ENCODE data around the gene SNX7. TPM values are rescaled to one million over a fixed set of nuclear protein-coding genes. Genes with fewer than 3 reads are reported as not detected.

The SNX7 gene
- total RNA-seq, 1 donor from 2014 or later: 140 TPM

DNA sequence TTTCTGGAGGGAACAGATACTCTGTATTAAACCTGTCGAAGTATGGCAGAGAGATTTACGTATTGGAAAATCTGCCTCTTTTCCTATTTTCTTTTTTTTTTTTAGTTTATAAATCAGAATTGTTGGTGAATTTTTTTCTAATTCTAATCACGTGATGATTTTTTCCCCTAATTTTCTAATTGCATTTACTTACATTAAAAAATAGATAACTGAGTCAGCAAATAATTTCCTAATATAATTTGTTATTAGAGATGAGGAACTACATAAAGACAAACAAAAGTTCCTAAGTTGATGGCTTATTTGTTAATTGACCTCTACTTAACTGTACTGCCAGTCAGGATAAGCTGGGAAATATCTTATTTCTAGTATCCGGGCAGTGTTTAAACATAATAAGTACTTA, 34.6 kb downstream of the SNX7 start:
- FAIRE-seq: peak; percentile 17
- no peak for DNase-seq (ENCODE audit: low spot score in 2 of 2)

DNA sequence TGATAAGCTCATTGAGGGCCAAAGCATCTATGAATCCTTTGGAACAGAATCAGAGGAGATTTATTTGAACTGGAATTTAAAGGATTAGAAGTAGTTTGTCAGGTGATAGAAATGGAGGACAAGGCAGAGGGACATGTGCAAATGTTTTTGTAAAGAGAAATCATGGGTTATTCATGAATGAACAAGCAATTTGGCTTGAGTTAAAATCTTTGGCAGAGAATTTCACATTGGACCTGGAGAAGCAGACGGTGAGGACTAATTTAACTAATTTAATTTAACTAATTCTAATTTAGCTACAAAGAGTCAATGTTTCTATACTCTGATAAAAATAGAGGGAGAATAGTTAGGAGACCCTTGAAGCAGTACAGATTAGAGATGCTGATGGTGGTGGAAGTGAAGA, 36.3 kb downstream of the SNX7 start:
- FAIRE-seq (no peak), DNase-seq (ENCODE audit: low spot score in 2 of 2) (no peak)

DNA sequence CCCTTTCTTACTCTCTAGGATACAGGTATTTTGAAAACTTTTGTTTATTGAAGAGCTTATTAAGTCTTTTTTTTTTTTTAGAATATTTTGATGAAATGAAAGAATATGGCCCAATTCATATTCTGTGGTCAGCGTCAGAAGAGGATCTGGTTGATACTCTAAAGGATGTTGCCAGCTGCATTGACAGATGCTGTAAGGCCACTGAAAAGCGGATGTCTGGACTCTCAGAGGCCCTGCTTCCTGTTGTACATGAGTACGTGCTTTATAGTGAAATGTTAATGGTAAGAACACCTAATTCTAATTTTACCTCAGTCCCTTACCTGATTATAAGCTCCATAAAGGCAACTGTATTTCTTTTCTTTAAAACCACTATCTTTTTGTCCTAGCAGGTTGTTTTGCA, 37.1 kb downstream of the SNX7 start:
- FAIRE-seq: no peak
- DNase-seq (ENCODE audit: low spot score in 2 of 2): no peak

DNA sequence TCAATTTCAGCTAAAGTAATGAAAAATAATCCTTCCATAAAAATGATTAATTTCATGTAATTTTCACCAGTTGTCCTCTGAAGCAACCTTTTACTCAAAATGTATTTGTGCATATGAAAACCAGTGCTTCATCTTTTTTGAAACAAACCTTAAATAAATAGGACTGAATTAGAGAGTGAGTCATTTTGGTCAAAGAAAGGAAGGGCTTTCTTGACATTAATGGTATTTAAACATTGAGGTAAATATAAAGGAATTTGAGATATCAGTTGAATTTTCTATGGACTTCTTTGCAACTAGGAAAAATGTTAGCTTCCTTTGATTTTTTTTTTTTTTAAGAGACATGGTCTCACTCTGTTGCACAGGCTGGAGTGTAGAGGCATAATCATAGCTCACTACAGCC, 38.7 kb downstream of the SNX7 start:
- DNase-seq (ENCODE audit: low spot score in 2 of 2): no peak
- FAIRE-seq: no peak

DNA sequence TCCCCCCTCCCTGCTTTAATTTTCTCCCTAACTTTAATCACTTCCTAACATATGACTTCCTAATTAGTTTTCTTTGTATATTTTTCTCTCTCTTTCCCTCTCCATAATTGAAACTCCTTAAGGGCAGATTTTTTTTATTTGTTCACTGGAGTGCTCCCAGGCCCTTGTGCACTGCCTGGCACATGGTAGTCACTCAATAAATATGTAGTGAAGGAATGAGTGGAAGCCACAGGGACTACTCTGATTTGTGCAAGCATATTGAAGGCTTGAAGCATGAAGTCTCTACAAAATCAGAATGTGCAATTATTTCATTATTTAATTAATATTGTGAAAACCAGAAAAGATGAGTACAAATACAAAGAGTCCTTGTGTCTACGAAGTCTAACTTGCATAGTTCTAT, 41.5 kb downstream of the SNX7 start:
- no peak for FAIRE-seq

DNA sequence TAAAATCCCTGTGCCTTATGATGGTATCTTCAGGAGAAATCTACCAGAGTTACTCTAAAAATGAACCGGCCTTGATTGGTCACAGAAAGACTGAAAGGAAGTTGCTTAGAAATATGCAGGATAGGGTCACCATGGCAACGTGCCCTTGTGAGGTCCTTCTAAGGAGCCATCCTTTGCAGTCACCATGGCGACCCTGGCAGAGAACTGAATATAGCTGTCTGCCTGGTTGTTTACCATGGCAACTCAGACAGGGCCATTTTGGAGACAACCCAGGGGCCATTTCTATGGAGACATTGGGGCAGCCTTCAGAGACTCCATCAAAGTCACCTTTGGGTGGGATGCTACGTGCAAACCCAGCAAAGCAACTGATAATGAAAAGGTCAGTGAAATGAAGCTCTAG, 43.0 kb downstream of the SNX7 start:
- FAIRE-seq: no peak

More for the DNA sequence above, 41.5 kb downstream of the SNX7 start:
- DNase-seq (ENCODE audit: low spot score in 2 of 2): no peak

DNA sequence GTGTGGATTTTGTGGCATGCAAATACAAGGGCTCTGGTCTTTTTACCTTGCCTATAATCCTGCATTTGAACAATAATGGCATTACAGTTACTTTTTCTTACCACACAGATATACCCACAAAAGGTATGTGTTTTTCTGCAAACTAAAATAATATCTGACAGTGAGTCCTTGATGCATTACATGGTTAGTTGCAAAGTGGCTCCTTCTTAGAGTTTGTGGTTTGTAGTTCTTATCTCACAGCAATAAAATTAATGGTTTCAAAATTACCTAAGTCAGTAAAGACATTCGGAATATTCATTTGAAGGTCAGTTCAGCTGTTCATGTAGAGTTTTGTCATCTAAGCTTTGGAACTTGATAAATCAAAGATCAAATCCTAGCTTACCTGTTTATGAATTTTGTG, 43.5 kb downstream of the SNX7 start:
- DNase-seq (ENCODE audit: low spot score in 2 of 2): no peak
- FAIRE-seq: no peak

More for the DNA sequence above, 43.0 kb downstream of the SNX7 start:
- no peak for DNase-seq (ENCODE audit: low spot score in 2 of 2)

DNA sequence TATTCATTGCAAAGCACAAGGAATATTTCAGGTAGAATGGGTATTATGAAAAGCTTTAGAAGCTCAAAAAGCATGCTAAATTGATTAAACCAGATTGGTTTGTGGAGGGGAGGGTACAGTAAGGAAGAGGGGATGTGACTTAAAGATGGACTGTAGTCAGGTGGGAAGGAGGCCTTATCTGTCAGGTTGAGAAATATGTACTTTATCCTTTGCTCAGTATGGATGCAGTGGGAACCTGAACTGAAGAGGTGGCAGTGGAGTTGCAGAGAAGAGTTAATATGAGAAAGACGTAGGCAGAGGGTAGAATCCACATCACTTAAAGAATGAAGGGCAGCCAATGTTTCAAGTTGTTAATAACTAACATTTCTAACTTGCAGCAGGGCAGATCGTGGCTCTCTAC, 44.1 kb downstream of the SNX7 start:
- DNase-seq (ENCODE audit: low spot score in 2 of 2): no peak
- no peak for FAIRE-seq

DNA sequence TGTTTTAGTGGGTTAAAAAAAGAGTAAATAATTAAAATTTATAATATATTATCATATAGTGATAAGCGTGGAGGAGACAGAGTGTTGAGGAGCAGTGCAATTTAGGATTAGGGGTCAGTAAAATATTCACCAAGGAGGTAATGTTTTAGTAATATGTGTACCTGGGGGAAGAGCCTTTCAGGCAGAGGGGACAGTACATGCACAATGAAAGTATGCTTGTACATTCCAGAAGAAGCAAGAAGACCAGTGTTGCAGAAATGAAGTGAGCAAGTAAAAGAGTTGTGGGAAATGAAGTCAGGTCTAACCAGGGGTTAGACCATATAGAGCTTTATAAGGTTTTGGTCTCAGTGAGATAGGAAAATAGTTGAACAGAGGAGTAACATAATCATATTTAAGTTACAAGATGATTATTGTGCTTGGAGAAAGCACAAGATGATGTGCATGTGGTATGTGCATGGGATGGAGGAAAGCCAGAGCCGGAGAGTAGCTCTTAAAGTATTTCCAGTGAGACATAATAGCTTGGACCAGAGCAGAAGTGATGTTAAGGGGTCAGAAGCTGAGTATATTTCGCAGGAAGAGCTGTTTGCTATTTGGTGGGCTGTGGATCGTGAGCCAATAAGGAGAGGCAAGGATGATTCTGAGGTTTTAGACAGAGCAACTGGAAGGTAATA, 44.8 kb downstream of the SNX7 start:
- no peak for FAIRE-seq
- DNase-seq (ENCODE audit: low spot score in 2 of 2): no peak

DNA sequence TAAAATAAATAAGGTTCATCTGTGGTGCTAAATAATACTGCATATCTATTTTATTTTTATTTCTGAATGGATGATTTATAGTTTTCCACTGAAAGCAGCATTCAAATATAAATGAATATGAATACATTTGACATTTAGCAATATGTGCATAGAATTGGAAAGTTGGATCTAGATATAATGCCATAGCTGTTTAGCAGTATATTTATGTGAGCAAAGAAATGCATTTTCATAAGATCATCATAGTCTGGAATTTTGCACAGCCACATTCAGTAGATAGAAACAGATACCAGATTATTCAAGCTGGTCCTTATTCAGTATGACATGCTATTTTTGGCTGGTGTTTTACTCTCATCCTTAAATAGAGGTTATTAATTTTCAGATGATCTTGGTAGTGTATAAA, 46.0 kb downstream of the SNX7 start:
- DNase-seq (ENCODE audit: low spot score in 2 of 2): no peak
- FAIRE-seq: no peak

DNA sequence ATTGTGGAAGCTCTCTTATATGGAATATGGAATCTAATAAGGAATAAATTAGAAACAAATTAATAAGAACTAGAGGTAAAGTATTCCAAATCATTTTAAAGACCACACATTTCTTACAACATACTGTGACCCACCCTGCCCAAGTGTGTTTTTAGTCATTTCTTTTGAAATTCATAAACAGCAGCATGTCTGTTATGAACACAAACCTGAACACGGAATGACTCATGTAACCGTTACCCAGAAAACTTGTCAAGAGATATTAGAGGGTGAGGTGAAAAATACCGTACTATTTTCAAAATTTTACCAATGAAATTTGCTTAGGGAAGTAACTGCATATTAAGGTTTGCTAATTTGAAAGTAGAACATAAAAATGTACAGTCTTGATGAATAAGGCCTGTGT, 48.4 kb downstream of the SNX7 start:
- FAIRE-seq (no peak), DNase-seq (ENCODE audit: low spot score in 2 of 2) (no peak)

DNA sequence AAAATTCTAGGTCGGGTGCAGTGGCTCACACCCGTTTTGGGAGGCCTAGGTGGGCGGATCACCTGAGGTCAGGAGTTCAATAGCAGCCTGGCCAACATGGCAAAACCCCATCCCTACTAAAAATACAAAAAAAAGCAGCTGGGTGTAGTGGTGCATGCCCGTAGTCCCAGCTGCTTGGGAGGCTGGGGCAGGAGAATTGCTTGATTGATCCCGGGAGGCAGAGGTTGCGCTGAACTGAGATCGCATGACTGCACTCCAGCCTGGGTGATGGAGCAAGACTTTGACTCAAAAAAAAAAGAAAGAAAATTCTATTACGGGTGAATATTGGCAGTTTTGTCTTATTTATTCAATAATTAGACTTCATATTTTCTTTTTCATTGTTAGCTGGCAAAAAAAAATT, 62.1 kb downstream of the SNX7 start:
- no peak for FAIRE-seq

DNA sequence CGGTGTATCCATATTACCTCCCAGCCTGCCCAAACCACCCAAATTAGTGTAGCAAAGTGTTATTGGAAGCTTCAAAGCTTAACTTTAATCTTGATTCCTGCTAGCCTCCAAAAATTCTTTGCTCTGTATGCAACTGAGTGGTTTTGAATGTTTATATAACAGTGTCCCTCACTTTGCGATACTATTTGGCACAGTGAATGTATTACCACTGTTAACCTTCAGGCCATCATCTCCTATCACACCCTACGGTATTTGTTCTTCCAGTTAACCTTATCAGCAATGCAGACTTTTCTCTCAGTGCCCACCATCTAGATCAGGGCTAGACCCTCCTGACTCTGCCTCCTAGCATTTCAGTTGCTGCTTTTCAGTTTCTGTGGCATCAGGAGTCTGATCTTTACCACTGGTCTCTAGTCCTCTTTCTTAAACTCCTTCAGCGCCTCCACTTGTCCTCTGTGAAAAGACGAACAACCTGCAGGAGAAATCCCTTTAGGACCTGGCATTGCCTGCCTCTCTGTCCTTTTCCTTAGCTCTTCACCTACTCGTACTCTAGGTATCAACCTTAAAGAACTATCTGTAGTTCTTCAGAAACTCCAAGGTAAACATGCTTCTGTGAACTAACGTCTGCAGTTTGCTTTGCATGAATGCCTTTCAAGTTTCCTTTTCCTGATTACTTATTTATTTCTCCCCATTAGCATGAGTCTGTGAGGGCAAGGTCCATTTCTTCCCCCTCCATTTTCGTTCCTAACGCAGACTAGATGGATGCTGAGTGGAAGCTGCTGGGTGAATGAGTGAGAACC, 71.7 kb downstream of the SNX7 start:
- FAIRE-seq (no peak), DNase-seq (ENCODE audit: low spot score in 2 of 2) (no peak)

More for the DNA sequence above, 62.1 kb downstream of the SNX7 start:
- DNase-seq (ENCODE audit: low spot score in 2 of 2): no peak

DNA sequence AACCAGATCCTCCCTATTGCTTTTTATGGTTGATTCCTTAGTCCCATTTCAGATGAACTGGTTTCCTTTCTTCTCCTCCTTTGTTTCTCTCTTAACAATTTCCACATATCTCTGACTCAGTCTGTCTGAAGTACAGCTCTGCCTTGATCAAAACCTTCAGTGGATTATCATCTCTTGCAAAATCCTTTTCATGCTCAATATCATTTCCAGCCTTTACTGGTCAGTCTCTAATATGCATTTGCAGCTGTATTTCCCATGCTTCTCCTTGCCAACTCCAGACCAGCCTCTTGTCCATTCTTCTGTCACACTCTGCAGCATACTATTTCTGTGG, 72.2 kb downstream of the SNX7 start:
- DNase-seq (ENCODE audit: low spot score in 2 of 2) (no peak), FAIRE-seq (no peak)

DNA sequence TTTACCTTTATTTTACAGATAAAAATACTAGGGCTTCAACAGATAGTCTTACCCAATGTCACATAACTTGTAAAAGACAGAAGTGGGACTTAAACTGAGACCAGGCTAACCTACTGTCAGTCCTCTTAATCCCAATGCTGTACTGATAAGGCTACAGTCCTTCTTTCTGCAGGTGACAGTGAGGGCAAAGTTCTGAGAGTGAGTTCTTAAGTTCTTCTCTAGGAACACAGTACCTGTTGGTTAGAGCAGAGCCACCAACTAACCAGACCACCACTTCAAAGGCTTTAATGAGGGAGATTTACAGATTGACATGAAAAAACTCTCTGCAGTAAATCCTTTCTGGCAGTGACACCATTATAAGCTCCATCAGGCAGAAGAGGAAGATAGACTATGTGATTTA, 74.2 kb downstream of the SNX7 start:
- no peak for FAIRE-seq
- no peak for DNase-seq (ENCODE audit: low spot score in 2 of 2)

DNA sequence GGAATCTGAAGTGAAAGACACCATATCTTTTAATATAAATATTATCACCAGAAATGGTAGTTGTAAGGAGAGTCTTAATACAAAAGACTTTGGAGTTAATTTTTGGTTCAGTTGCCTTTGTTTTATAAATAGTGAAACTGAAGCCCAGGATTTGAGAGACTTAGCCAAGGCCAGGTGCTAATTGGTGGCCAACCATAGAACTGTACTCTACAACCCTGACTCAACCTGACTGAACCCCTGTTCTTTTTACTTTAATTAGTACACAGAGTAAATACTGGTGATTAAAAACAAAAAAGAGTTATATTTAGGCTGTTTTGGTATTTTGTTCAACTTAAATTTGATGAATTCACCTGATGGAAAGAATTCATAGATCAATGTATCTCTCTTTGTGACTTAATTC, 76.3 kb downstream of the SNX7 start:
- DNase-seq (ENCODE audit: low spot score in 2 of 2): no peak
- FAIRE-seq: no peak

DNA sequence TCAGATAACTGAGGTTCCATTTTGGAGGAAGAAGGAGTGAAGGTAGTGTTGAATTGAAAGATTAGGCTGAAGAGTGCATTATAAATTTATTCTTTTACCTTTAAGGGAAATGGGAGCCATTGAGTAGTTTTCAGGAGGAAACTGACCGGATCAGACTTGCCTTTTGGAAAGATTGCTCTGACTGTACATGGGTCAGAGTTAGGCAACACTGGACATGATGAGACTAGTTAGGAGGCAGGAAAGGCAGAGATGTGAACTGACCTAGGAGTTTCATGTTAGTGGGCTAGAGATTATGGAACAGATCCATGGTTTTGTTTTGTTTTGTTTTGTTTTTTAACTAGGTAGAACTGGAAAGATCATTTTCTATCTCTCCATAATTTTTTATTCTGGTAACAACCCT, 78.2 kb downstream of the SNX7 start:
- FAIRE-seq (no peak), DNase-seq (ENCODE audit: low spot score in 2 of 2) (no peak)

DNA sequence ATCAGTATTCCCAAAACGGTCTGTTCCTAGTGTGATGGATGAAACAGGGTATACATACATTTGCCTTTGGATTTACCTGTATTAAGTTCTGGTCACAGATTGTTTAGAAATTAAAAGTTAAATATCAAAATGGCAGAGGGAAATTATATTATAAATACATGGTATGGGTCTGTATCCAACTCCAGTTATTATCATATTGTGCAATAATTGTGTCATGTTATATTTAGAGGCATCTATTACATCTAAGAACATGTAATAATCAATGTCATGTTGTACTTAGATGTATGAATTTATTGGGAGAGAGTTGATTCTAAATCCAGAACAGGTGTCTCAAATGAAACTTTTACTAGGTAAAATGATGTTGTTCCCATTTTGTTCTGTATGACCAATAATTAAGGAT, 79.6 kb downstream of the SNX7 start:
- FAIRE-seq: no peak
- DNase-seq (ENCODE audit: low spot score in 2 of 2): no peak

DNA sequence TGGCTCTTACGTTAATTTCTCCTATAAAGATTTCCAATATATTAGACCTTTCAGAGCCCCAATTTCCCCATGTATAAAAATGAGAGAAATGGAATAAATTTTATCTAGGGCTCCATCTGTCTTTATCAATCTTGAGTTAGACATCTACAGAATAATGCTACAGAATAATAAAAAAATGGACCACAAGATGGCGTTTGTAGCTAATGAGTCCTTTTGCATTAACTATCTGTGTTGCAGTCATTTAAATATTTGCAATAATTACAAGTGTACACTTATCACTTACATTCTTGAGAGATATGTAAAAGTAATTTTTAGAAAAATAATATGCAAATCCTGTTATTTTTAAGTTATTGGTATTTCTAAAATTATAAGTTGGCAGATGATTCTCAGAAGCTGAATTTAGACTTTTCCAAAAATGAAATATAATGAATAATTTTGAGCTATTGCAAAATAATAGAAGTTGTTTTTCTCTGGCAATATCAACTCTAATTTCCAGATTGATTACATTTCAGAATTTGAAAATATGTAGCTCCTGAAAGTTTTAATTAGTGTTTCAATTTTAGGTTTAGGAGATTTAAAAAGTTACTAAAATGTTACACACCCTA, 87.7 kb downstream of the SNX7 start:
- FAIRE-seq (peak; percentile 86), DNase-seq (ENCODE audit: low spot score in 2 of 2) (peak in 1 of 2 donors; percentile 0)

DNA sequence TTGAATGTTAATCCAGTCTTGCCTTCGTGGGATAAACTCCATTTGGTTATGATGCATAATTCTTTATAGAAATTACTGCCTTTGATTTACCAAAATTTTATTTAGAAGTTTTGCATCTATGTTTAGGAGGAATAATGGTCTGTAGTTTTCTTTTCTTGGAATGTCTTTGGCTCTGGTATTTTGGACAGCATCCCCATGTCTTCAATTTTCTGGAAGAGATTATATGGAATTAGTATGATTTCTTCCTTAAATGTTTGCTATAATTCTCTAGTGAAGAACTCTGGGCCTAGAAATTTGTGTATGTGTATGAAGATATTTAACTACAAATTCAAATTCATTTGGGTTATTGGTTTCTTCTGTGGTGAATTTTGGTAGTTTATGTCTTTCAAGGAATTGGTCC, 92.7 kb downstream of the SNX7 start:
- DNase-seq (ENCODE audit: low spot score in 2 of 2): no peak
- no peak for FAIRE-seq

DNA sequence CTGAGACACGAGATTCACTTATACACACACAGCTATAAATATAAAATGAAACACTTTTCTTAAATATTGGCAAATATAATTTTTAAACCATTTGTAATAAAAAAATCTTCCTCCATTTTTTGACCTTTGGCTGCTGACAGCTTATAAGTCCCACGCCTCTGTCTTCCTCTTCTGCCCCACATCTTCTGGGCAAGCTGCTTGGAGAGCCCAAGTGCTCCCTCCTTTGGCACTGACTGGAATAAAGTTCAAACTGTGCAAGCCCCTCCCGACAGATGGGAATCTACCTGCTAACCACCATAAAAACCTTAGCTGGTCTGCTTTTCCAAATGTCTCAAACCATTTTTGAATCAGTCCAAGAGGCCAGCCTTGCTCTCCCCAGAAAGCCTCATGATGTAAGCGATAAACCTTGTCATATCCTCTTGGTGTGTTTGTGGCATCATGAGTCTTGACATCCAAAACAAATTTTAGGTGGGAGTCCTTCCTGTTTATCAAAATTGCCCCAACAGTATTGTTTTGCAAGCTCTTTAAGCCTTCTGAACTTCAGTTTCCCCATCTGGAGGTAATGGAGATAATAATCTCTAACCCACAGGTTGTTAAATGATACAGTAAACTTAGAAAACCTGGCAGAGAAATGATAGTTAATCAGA, 99.8 kb downstream of the SNX7 start:
- DNase-seq (ENCODE audit: low spot score in 2 of 2): no peak
- no peak for FAIRE-seq
